ENCODE measurements around the gene PDZD2. TPM values are rescaled to one million over a fixed set of nuclear protein-coding genes. Genes with fewer than 3 reads are reported as not detected.
"Not testable (repeated sequence)": the region's sequence is repeated elsewhere in the genome, so short reads cannot be mapped to it uniquely, and the experiment has no call there.

Gene PDZD2
- total RNA-seq, 4 donors from 2014 or later: 107 to 195 (median 123) TPM

DNA sequence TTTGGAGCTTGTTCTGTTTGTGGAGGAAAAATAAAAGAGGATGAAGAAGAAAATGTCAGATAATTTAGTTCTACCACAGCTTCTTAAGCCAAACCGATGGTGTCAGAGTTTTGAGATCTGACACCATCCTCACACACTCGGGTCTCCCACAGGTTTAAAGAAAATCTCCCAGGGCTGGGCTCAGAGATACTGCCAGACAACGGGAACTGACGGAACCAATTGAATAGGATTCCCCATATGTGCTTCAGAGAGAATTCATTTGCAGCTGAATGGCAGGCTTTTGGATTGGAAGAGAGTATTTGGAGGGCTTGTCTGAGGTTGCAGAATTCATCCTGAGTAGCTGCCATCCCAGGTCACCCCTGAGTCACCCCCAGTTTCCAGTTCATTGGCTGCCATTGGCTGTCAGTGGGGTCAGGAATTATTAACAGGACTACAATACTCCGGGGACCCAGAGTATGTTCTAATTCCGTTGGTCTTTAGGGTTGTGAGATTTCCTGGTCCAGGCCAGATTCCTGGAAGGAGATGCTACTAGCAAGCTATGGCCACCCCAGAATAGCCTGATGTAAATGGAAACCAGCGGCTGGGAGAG, 131.3 kb downstream of the PDZD2 start:
- H3K4me1 ChIP-seq: peaks cover 3% of the 10 kb centered on the region
- no peaks in the 10 kb centered on the region for H3K36me3 ChIP-seq
- no peak overlapping the region for H3K4me3 ChIP-seq
- no peak for DNase-seq (ENCODE audit: low spot score in 2 of 2)
- H3K27ac ChIP-seq: no peak overlapping the region
- no peaks in the 10 kb centered on the region for H3K27me3 ChIP-seq
- WGBS: 73% methylated on average over 7 of the region's 7 CpGs
- no peaks in the 10 kb centered on the region for H3K9me3 ChIP-seq
- no peak for TF ChIP-seq EP300 (IDR thresholded peaks at IDR 0.05)
- TF ChIP-seq POLR2AphosphoS5 (IDR thresholded peaks at IDR 0.05): no peak
- no peak for TF ChIP-seq POLR2A (IDR thresholded peaks at IDR 0.05)
- TF ChIP-seq, protein P1, sequence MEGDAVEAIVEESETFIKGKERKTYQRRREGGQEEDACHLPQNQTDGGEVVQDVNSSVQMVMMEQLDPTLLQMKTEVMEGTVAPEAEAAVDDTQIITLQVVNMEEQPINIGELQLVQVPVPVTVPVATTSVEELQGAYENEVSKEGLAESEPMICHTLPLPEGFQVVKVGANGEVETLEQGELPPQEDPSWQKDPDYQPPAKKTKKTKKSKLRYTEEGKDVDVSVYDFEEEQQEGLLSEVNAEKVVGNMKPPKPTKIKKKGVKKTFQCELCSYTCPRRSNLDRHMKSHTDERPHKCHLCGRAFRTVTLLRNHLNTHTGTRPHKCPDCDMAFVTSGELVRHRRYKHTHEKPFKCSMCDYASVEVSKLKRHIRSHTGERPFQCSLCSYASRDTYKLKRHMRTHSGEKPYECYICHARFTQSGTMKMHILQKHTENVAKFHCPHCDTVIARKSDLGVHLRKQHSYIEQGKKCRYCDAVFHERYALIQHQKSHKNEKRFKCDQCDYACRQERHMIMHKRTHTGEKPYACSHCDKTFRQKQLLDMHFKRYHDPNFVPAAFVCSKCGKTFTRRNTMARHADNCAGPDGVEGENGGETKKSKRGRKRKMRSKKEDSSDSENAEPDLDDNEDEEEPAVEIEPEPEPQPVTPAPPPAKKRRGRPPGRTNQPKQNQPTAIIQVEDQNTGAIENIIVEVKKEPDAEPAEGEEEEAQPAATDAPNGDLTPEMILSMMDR (IDR thresholded peaks at IDR 0.05): no peak

DNA sequence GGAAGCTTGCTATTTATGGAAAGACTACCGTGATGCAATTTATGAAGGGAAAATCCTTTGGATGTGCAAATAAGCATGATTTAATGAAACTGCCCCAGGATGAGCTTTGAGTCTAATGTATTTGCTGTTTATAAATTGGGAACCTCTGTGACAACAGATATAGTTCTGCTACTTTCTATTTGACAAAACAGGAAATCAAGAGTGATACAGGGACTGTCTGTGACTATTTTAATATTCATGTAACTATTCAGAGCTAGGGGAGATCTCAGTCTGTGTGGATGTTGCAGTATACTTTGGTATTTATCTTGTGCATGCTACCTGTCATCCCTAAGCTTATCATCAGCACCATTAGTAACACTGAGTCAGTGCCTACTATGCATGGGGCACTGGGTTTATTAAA, 132.1 kb downstream of the PDZD2 start:
- Histone ChIP-seq H3K27me3 (no peaks in the 10 kb centered on the region), H3K9me3 (no peaks in the 10 kb centered on the region), H3K4me3 (no peak overlapping the region), H3K36me3 (no peaks in the 10 kb centered on the region), H3K4me1 (peaks cover 6% of the 10 kb centered on the region), H3K27ac (no peak overlapping the region)
- TF ChIP-seq POLR2A (IDR thresholded peaks at IDR 0.05) (no peak), POLR2AphosphoS5 (IDR thresholded peaks at IDR 0.05) (no peak), EP300 (IDR thresholded peaks at IDR 0.05) (no peak)
- TF ChIP-seq, protein P1 (IDR thresholded peaks at IDR 0.05): no peak
- DNase-seq (ENCODE audit: low spot score in 2 of 2): no peak
- WGBS: 21% methylated on average over 1 of the region's 1 CpG

DNA sequence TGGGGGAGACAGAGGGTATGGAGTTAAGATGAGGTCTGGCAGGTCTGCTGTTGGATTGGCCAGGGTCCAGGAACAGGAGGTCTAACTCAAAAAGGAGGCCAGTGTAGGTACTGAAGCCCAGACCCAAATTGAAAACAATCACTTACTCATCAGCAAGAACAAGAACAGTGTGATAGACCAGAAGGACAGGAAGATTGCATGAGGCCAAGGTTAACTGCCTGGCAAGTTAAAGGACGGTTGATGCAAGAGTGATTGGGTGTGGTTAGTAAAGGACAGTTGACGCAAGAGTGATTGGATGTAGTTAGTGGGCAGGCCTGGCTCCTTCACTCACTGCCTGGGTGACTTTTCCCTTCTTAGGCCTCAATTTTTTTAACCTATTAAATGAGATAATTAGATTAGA, 132.6 kb downstream of the PDZD2 start:
- DNase-seq (ENCODE audit: low spot score in 2 of 2): no peak
- Histone ChIP-seq H3K4me1 (peaks cover 8% of the 10 kb centered on the region), H3K27ac (no peak overlapping the region), H3K36me3 (no peaks in the 10 kb centered on the region), H3K9me3 (no peaks in the 10 kb centered on the region), H3K27me3 (no peaks in the 10 kb centered on the region), H3K4me3 (no peak overlapping the region)
- TF ChIP-seq EP300 (IDR thresholded peaks at IDR 0.05) (no peak), POLR2AphosphoS5 (IDR thresholded peaks at IDR 0.05) (no peak), POLR2A (IDR thresholded peaks at IDR 0.05) (no peak)
- TF ChIP-seq, protein P1 (IDR thresholded peaks at IDR 0.05): no peak
- WGBS: 85% methylated on average over 2 of the region's 2 CpGs

DNA sequence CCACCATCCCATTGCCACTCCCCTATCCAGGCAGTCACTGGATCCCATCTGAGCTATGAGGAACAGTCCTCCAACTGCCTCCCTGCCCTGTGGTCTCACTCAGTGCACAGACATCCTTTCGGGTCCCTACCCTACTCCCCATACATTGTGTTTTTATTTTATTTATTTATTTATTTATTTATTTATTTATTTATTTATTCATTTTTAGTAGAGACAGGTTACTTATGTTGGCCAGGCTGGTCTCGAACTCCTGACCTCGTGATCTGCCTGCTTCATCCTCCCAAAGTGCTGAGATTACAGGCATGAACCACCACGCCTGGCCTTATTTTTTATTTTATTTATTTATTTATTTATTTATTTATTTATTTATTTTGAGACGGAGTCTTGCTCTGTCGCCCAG, 137.4 kb downstream of the PDZD2 start:
- not testable (repeated sequence) for H3K4me1 ChIP-seq; H3K27me3 ChIP-seq; H3K27ac ChIP-seq; H3K36me3 ChIP-seq; H3K9me3 ChIP-seq; DNase-seq (ENCODE audit: low spot score in 2 of 2); H3K4me3 ChIP-seq
- 97% methylated on average over 6 of the region's 6 CpGs for WGBS

DNA sequence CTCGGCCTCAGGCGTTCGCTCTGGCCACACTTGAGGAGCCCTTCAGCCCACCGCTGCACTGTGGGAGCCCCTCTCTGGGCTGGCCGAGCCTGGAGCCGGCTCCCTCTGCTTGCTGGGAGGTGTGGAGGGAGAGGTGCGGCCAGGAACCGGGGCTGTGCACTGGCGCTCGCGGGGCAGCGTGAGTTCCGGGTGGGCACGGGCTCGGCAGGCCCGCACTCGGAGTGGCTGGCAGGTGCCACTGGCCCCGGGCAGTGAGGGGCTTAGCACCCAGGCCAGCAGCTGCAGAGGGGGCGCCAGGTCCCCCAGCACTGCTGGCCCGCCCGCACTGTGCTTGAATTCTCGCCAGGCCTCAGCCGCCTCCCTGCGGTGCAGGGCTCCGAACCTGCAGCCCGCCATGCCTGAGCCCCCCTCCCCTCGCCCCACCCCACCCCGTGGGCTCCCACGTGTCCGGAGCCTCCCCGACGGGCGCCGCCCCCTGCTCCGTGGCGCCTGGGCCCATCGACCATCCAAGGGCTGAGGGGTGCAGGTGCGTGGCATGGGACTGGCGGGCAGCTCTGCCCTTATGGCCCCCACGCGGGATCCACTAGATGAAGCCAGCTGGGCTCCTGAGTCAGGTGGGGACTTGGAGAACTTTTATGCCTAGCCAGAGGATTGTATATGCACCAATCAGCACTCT, 138.2 kb downstream of the PDZD2 start:
- H3K4me3 ChIP-seq: no peak overlapping the region
- no peaks in the 10 kb centered on the region for H3K27me3 ChIP-seq
- WGBS: 92% methylated on average over 17 of the region's 41 CpGs

More for the DNA sequence above, 138.2 kb downstream of the PDZD2 start:
- Histone ChIP-seq H3K27ac (no peak overlapping the region), H3K36me3 (no peaks in the 10 kb centered on the region), H3K9me3 (no peaks in the 10 kb centered on the region), H3K4me1 (peaks cover 10% of the 10 kb centered on the region)
- no peak for DNase-seq (ENCODE audit: low spot score in 2 of 2)
- TF ChIP-seq POLR2AphosphoS5 (IDR thresholded peaks at IDR 0.05) (no peak), POLR2A (IDR thresholded peaks at IDR 0.05) (no peak), EP300 (IDR thresholded peaks at IDR 0.05) (no peak)
- TF ChIP-seq, protein P1 (IDR thresholded peaks at IDR 0.05): no peak

All from suprapubic skin (tissue), 4 donors.